Measurements from ENCODE around the gene ISCA2.

The ISCA2 gene

DNA sequence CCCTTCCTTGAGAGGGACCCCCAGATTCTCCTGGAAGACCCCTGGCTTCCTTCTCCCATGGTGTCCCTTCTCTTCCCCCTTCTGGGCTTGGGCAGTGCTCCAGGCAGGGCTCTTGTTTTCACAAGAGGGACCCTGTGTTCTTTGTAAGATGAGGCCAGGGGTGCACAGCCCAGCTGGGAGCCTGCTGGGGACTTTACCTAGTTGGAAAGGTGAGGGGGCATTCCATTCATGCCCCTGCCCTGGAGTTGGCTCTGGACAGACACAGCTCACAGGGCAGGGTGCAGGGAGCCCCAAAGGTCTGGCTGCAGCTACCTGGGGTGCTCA is 31.2 kb downstream of the ISCA2 start:
- TF ChIP-seq CTCF (IDR thresholded peaks at IDR 0.05; ENCODE audit: low read length): no peak
- no peak for TF ChIP-seq EZH2 (IDR thresholded peaks at IDR 0.05; ENCODE audit: borderline replicate concordance, low read length)
- Histone ChIP-seq H3K9me3 (ENCODE audit: low read length) (no peaks in the 10 kb centered on the region), H3K9ac (ENCODE audit: low read length) (no peak overlapping the region), H3K9me2 (ENCODE audit: low read depth, low read length) (no peaks in the 10 kb centered on the region), H4K20me1 (ENCODE audit: insufficient read depth, low read length) (no peaks in the 10 kb centered on the region), H3K27me3 (ENCODE audit: insufficient read depth, low read length) (0 out of 2 replicates have a peak, but pooled peaks cover 7% of the 10 kb centered on the region), H3K27ac (ENCODE audit: low read depth, low read length, poor library complexity, severe bottlenecking) (no peak overlapping the region), H3K4me3 (ENCODE audit: low read depth, low read length, poor library complexity, severe bottlenecking) (no peak overlapping the region), H3K4me2 (ENCODE audit: low read length) (no peak overlapping the region), H3K79me2 (ENCODE audit: insufficient read depth, low read length) (no peaks in the 10 kb centered on the region), H3F3A (ENCODE audit: insufficient read depth, low read length) (no peaks in the 10 kb centered on the region), H2AFZ (ENCODE audit: low read length) (no peak overlapping the region), H3K4me1 (ENCODE audit: insufficient read depth, low read length, severe bottlenecking) (no peaks in the 10 kb centered on the region), H3K36me3 (ENCODE audit: insufficient read depth, low read length) (no peaks in the 10 kb centered on the region)

GRCh38 chr14:74525361-74525851 is 31.8 kb downstream of the ISCA2 start:
- Histone ChIP-seq H3K27me3 (ENCODE audit: insufficient read depth, low read length) (0 out of 2 replicates have a peak, but pooled peaks cover 7% of the 10 kb centered on the region), H3K4me2 (ENCODE audit: low read length) (no peak overlapping the region), H3K9me2 (ENCODE audit: low read depth, low read length) (no peaks in the 10 kb centered on the region), H3K9me3 (ENCODE audit: low read length) (no peaks in the 10 kb centered on the region), H4K20me1 (ENCODE audit: insufficient read depth, low read length) (no peaks in the 10 kb centered on the region), H3K79me2 (ENCODE audit: insufficient read depth, low read length) (no peaks in the 10 kb centered on the region), H3K4me1 (ENCODE audit: insufficient read depth, low read length, severe bottlenecking) (no peaks in the 10 kb centered on the region), H3K9ac (ENCODE audit: low read length) (no peak overlapping the region), H2AFZ (ENCODE audit: low read length) (no peak overlapping the region), H3K27ac (ENCODE audit: low read depth, low read length, poor library complexity, severe bottlenecking) (no peak overlapping the region), H3K4me3 (ENCODE audit: low read depth, low read length, poor library complexity, severe bottlenecking) (no peak overlapping the region), H3K36me3 (ENCODE audit: insufficient read depth, low read length) (no peaks in the 10 kb centered on the region), H3F3A (ENCODE audit: insufficient read depth, low read length) (no peaks in the 10 kb centered on the region)
- TF ChIP-seq EZH2 (IDR thresholded peaks at IDR 0.05; ENCODE audit: borderline replicate concordance, low read length) (no peak), CTCF (IDR thresholded peaks at IDR 0.05; ENCODE audit: low read length) (no peak)

DNA sequence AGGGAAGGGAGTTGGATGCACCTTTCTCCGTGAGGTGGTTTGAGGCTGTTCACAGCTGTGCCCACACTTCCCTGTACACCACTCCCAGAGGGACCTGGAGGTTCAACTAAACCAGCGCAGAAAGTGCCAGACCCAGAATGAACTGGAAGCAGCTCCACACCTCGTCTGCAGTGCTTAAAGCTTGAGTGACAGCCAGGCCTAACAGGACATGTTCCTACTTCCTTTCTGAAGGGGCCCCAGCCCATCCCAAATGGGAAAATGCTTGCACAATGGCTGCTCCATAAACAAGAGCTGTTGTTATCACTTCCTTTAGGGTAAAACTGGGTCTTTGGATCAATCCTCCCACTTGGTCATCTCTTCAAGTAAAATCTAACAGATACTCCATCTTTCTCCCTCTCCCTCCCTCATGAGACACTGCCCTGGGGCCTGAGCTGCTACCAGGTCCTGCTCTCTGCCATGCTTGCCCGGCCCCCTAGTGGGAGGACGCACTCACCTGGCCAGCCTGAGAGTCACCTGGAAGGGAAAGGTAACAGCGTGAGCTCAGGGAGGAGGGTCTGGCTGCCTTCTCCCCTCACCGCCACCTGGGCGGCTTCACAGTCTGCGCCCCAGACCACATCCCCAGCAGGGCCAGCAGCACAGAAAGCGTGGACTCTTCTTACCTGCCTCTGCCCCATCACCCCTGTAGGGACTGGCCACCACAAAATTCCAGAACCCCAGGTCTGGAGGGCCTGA is 33.5 kb downstream of the ISCA2 start:
- no peak overlapping the region for H2AFZ ChIP-seq (ENCODE audit: low read length)
- H3K4me1 ChIP-seq (ENCODE audit: insufficient read depth, low read length, severe bottlenecking): no peaks in the 10 kb centered on the region
- no peak overlapping the region for H3K4me2 ChIP-seq (ENCODE audit: low read length)
- no peak overlapping the region for H3K27ac ChIP-seq (ENCODE audit: low read depth, low read length, poor library complexity, severe bottlenecking)
- H4K20me1 ChIP-seq (ENCODE audit: insufficient read depth, low read length): no peaks in the 10 kb centered on the region
- no peaks in the 10 kb centered on the region for H3K9me2 ChIP-seq (ENCODE audit: low read depth, low read length)
- no peaks in the 10 kb centered on the region for H3F3A ChIP-seq (ENCODE audit: insufficient read depth, low read length)
- 0 out of 2 replicates have a peak, but pooled peaks cover 7% of the 10 kb centered on the region for H3K27me3 ChIP-seq (ENCODE audit: insufficient read depth, low read length)
- H3K4me3 ChIP-seq (ENCODE audit: low read depth, low read length, poor library complexity, severe bottlenecking): no peak overlapping the region
- no peaks in the 10 kb centered on the region for H3K79me2 ChIP-seq (ENCODE audit: insufficient read depth, low read length)
- H3K9me3 ChIP-seq (ENCODE audit: low read length): no peaks in the 10 kb centered on the region
- H3K36me3 ChIP-seq (ENCODE audit: insufficient read depth, low read length): no peaks in the 10 kb centered on the region
- TF ChIP-seq CTCF (IDR thresholded peaks at IDR 0.05; ENCODE audit: low read length) (no peak), EZH2 (IDR thresholded peaks at IDR 0.05; ENCODE audit: borderline replicate concordance, low read length) (no peak)
- H3K9ac ChIP-seq (ENCODE audit: low read length): no peak overlapping the region
